Measurements from ENCODE around the gene CHD1L.
"Not testable (repeated sequence)": the region's sequence is repeated elsewhere in the genome, so short reads cannot be mapped to it uniquely, and the experiment has no call there.

The CHD1L gene

GRCh38 chr1:147270721-147271120 lies 28.2 kb downstream of the CHD1L start:
- no peak for DNase-seq (ENCODE audit: low read depth)

- no peak for DNase-seq (ENCODE audit: low read depth)
Observed at GRCh38 chr1:147272042-147272441, 29.6 kb downstream of the CHD1L start.

DNA sequence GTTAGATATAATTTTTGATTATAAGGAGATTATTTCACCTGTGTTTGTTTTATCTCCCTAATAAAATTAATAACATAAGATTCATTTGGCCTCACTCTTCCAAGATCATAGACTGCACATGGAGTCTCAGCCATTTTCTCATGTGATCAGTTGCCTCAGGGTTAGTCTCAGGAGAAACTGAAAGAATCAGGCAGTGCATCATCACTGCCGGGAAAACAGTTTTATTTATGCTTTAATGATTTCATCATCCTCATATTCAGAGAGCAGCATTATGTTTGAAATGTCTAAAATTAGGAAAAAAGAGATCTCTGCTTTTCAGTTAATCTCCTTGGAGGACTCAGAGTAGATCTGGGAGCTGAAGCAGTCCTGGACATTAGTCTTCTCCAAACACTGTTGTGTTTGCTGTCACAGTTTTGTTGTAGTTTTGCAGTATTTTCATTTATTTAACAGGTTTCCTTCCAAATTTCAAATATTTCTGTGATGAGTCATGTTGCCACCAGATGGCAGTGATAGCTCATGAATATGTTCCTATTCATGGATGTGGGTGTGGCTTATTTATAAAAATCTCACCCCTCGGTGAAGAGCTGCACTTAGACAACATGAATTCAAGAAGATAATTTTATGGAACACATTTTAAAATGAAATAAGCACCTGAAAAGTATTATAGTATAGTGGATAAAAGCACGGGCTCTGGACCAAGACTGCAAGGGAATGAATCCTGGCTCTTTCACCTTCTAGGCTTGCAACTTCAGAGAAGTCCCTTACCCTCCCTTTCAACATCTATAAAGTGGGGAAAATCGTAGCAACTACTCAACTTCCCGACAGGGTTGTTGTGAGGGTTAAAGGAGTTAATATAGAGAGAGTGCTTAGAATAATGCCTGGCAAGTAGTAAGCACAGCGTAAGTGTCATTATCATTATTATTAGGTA lies 31.2 kb downstream of the CHD1L start:
- no peak for DNase-seq (ENCODE audit: low read depth)

- DNase-seq (ENCODE audit: low read depth): no peak
Observed at GRCh38 chr1:147281950-147282349, 39.5 kb downstream of the CHD1L start.

- no peak for DNase-seq (ENCODE audit: low read depth)
Observed at GRCh38 chr1:147283011-147283410, 40.5 kb downstream of the CHD1L start.

DNA sequence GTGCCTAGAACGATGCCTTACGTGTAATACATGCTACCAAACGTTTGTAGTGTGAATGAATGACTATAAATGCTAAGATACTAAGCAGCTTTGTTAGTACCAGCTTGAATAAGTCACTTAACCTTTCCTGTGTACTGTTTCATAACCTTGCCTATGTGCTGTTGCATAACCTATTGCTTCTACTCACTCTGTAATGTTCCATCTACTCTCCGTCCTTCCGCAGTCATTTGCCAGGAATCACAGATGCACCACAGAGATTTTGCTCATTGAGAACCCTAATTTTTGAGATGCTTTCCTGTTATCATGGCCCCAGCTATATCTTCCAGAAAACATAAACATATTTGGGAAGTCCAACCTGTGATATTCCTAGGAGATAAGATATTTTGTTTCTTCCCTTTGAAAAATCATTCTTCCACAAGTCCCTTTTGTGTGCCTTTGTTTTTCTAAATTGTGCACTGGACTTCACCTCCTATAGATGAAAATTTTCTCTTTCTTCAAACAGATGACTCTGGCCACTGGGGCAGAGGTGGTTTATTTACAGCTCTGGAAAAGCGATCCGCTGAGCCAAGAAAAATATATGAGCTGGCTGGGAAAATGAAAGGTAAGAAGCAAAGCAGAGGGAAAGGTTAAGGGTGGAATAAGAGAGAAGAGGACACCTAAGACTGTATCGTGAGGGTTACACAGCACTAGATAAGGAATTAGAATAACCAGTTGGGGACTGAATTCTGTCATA lies 44.8 kb downstream of the CHD1L start:
- no peak for DNase-seq (ENCODE audit: low read depth)

- DNase-seq (ENCODE audit: low read depth): no peak
Observed at GRCh38 chr1:147292012-147292411, 49.5 kb downstream of the CHD1L start.

DNA sequence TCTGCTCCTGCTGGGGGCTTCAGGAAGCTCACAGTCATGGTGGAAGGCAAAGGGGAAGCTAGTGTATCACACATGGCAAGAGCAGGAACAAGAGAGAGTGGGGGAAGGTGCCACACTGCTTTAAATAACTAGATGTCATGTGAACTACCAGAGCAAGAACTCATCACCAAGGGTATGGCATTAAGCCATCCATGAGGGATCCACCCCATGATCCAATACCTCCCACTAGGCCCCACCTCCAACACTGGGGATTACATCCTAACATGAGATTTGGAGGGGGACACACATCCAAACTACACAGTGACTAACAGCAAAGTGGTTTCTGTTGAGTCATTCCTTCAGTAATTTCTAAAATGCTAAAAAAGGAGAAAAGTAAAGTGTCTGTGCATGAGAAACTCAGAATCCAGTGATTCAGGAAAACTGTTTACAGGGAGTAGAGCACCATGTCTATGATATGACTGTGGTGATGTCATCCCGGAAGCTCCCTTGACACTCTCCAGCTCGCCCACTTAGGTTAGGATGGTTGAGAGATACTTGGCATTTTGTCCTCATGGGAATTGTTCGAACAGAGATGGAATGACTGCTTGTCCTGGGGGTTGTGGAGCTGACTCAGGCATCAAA lies 50.3 kb downstream of the CHD1L start:
- no peak for DNase-seq (ENCODE audit: low read depth)

GRCh38 chr1:147297438-147297837 lies 55.0 kb downstream of the CHD1L start:
- DNase-seq (ENCODE audit: low read depth): no peak

DNA sequence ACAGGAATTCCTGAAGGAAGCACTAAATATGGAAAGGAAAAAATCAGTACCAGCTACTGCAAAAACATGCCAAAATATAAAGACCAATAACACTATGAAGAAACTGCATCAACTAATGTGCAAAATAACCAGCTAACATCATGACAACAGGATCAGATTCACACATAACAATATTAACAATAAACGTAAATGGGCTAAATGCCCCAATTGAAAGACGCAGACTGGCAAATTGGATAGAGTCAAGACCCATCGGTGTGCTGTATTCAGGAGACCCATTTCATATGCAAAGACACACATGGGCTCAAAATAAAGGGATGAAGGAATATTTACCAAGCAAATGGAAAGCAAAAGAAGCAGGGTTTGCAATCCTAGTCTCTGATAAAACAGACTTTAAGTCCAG lies 63.3 kb downstream of the CHD1L start:
- not testable (repeated sequence) for DNase-seq (ENCODE audit: low read depth)

DNA sequence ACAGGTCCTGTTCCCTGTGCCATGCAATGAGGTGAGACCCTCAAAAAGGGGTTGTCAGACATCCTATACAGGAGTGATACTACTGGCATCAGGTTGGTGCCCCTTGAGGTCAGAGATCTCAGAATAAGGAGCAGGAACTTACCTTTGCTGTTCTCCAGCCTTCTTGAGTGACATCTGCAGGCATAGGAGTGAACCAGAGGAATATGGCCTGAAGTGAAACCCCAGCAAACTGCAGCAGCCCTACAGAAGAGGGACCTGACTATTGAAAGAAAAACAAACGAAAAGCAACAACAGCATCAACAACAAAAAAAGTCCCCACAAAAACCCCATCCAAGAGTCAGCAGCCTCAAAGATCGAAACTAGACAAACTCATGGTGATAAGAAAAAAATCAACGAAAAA lies 74.5 kb downstream of the CHD1L start:
- no peak for DNase-seq (ENCODE audit: low read depth)

- DNase-seq (ENCODE audit: low read depth): not testable (repeated sequence)
Observed at GRCh38 chr1:147326933-147327687, 84.6 kb downstream of the CHD1L start.

DNA sequence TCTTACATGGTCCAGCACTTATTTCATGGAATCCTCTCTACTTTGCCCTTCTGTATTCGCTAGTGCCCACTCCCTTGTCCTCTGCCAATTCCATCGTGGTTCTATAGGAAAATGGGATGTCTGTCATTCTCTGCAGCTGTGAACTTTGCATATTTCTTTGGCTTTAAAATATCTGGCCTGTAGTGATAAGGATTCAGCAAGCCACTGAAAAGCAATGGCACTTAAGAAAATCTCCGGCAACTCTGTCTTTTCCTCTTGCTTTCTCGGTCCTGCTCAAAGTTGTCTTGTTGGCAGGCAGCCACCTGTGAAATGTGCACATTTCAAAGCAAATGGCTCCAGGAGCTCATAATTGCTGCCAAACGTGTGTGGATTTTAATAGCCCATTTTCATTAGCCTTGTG lies 91.8 kb downstream of the CHD1L start:
- no peak for DNase-seq (ENCODE audit: low read depth)

DNA sequence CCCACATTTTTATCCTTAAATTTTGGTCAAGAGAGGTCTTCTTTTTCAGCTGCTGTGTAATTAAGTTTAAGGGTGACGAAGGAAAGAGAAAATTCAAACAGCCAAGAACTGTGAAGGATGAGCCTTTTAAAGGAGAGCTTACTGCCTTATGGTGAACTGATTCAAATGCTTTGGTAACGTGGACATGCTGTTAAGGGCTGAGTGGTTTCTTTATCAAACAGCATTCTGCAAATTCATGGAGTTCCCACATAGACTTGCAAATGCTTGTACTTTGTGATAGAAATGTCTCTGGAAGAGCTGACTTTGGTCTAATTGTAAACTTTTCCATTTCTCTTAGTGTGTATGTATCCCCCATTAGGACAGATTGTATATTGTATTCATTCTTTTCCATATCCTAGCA lies 93.8 kb downstream of the CHD1L start:
- DNase-seq (ENCODE audit: low read depth): no peak

DNA sequence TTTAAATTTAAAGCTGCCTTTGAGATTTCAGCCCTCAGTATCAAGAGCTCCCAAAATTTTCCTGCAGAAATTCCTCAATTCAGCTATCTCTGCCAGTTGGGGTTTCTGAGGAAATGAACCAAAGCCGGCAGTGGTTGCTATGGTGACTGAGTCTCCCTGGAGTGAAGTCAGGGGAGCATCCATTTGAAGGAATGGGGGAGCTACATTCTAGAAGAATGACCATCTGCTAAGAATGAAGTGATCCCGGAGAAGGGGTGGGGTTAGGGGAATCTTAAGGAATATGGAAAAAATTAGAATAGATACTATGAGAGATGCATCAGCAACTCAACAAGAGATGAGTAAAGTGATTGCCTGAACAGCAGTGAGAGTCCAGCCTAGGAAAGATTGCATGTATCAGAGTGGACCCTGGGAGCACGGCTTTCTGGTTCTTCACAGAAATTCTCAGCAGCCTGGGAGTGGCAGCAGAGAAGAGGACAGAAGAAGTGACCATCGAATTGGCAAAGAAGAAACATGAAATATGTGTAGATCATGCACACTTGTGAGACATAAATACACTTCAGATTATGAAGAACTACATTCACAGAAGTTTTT lies 94.7 kb downstream of the CHD1L start:
- no peak for DNase-seq (ENCODE audit: low read depth)

DNA sequence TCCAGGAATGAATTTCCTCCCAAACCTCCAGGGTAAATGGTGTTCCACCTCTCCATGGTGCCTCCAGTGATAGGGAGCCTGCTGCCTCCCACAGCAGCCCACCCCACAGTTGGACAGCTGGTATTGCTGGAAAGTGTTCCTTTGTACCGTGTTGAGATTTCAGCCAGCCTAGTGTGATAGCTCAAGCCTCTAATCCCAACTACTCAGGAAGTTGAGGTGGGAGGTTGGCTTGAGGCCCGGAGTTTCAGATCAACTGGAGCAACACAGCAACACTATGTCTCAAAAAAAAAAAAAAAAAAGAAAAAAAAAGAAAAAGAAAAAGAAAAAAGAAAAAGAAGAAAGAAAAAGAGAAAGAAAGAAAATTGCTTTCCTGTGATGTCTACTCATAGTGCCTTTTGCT lies 96.1 kb downstream of the CHD1L start:
- no peak for DNase-seq (ENCODE audit: low read depth)

GRCh38 chr1:147341246-147341645 lies 98.8 kb downstream of the CHD1L start:
- no peak for DNase-seq (ENCODE audit: low read depth)

All from stimulated activated CD8-positive, alpha-beta memory T cell treated with anti-CD3 and anti-CD28 coated beads, Interleukin-12 subunit alpha, Interleukin-12 subunit beta, amount 100 ng/mL, for 4 hours (primary cell).